ENCODE measurements around the gene LLGL2. TPM values are rescaled to one million over a fixed set of nuclear protein-coding genes. Genes with fewer than 3 reads are reported as not detected.
"Not testable (repeated sequence)": the region's sequence is repeated elsewhere in the genome, so short reads cannot be mapped to it uniquely, and the experiment has no call there.

The LLGL2 gene, protein sequence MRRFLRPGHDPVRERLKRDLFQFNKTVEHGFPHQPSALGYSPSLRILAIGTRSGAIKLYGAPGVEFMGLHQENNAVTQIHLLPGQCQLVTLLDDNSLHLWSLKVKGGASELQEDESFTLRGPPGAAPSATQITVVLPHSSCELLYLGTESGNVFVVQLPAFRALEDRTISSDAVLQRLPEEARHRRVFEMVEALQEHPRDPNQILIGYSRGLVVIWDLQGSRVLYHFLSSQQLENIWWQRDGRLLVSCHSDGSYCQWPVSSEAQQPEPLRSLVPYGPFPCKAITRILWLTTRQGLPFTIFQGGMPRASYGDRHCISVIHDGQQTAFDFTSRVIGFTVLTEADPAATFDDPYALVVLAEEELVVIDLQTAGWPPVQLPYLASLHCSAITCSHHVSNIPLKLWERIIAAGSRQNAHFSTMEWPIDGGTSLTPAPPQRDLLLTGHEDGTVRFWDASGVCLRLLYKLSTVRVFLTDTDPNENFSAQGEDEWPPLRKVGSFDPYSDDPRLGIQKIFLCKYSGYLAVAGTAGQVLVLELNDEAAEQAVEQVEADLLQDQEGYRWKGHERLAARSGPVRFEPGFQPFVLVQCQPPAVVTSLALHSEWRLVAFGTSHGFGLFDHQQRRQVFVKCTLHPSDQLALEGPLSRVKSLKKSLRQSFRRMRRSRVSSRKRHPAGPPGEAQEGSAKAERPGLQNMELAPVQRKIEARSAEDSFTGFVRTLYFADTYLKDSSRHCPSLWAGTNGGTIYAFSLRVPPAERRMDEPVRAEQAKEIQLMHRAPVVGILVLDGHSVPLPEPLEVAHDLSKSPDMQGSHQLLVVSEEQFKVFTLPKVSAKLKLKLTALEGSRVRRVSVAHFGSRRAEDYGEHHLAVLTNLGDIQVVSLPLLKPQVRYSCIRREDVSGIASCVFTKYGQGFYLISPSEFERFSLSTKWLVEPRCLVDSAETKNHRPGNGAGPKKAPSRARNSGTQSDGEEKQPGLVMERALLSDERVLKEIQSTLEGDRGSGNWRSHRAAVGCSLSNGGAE
- polyA plus RNA-seq (2013, experiment 1 of 2): 29.1 TPM
- polyA plus RNA-seq (2013, experiment 2 of 2): 29.4 TPM

DNA sequence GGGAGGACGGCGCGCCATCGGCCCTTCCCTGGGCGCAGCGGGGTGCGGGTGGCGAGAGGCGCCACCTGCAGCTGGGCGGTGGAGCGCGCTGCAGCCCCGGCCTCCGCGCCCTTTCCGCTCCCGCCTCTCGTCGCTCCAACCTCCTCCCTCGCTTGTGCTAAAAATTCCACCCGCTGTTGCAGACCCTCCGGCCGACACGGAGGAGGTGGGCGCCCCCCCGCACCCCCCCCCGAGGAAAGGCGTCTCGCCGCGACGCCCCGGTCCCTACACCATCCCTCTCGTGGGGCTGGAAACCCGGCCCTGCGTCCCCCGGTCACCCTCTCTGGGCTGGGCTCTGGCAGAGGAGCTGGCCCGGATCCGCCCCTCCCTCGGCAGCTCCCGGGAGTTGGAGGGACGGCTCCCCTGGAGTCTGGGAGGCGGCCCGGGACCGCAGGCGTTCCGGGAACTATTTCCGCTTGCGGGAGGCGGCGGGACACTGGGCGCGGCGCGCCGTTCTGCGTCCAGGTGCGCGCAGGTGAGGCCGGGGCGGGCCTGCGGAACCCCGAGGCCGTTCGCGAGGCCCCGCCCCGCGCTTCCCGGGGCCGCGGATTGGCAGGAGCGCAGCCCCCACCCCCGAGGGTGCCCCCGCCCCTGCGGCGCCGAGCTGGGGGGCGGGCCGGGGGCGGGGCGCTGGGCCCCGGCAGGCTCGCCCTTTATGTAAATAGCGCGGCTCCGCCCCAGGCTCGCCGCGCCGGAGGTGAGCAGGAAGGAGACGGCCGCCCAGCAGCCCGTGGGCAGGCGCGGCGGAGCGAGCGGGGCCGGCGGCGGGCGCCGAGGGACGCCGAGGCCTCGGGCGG is at the start of gene LLGL2:
LLGL2 (plus strand) TSS at position 728 of the 836 bp plus-strand sequence. CDS start 17,730 bp downstream, outside the sequence.
- Histone ChIP-seq H3K79me2 (ENCODE audit: control insufficient read depth, insufficient read depth, low read length) (no peaks in the 10 kb centered on the region), H3K4ac (ENCODE audit: low read depth, low read length) (peak within 1 kb of the TSS; percentile 86), H3K79me1 (ENCODE audit: low read length) (peaks cover 2% of the 10 kb centered on the region), H3K36me3 (ENCODE audit: control insufficient read depth, insufficient read depth, low read length) (peaks cover 3% of the 10 kb centered on the region), H2BK15ac (replicated peaks; ENCODE audit: low read depth) (no peak within 1 kb of the TSS), H3K27ac (ENCODE audit: low read depth, low read length) (peak within 1 kb of the TSS; percentile 60), H3K18ac (ENCODE audit: low read length) (peak within 1 kb of the TSS; percentile 72), H4K5ac (ENCODE audit: low read length) (no peak within 1 kb of the TSS), H3K4me2 (ENCODE audit: low read length) (peak within 1 kb of the TSS; percentile 84), H3K9ac (ENCODE audit: low read length) (peak within 1 kb of the TSS; percentile 77), H3K23ac (ENCODE audit: low read length) (peak within 1 kb of the TSS; percentile 29), H2BK120ac (ENCODE audit: low read depth, low read length) (no peak within 1 kb of the TSS), H3K4me1 (ENCODE audit: control insufficient read depth, low read depth, low read length) (no peaks in the 10 kb centered on the region), H2BK5ac (ENCODE audit: low read length) (no peak within 1 kb of the TSS), H3K56ac (ENCODE audit: low read length) (peak within 1 kb of the TSS; percentile 87), H3K4me3 (ENCODE audit: low read length) (peak within 1 kb of the TSS; percentile 50), H4K8ac (ENCODE audit: low read depth, low read length) (no peak within 1 kb of the TSS), H2AK5ac (ENCODE audit: low read length) (no peak within 1 kb of the TSS), H3K27me3 (ENCODE audit: insufficient read depth, low read length, poor library complexity) (no peaks in the 10 kb centered on the region)
- DNase-seq: peak; percentile 94
- no CpG with 5 or more reads among the region's 108 CpGs for WGBS (ENCODE audit: extremely low coverage, insufficient coverage, low lambda C conversion rate)

DNA sequence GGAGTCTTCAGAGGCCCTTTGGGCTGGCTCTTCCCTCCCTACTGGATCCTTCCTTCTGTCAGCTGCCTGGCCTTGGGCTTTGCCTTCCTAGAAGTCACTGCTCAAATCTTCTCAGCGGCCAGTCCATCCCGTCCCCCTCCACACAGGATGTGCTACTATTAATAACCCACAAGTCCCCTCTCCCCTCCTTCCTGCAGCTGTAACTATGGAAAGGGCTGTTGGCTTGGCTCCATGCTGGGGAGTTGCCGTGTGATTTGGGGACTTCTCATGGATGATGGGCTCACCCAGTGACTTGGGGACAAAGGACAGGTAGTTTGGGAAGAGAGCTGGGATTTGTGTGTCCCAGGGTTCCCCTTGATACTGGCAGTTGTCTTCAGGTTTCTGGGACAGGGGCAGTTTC is 49.6 kb upstream of the LLGL2 start:
- no peak overlapping the region for H3K27ac ChIP-seq (ENCODE audit: low read depth, low read length)
- no peak overlapping the region for H3K23ac ChIP-seq (ENCODE audit: low read length)
- H3K18ac ChIP-seq (ENCODE audit: low read length): no peak overlapping the region
- no peaks in the 10 kb centered on the region for H3K36me3 ChIP-seq (ENCODE audit: control insufficient read depth, insufficient read depth, low read length)
- H3K56ac ChIP-seq (ENCODE audit: low read length): no peak overlapping the region
- H2BK120ac ChIP-seq (ENCODE audit: low read depth, low read length): no peak overlapping the region
- DNase-seq: no peak
- H2AK5ac ChIP-seq (ENCODE audit: low read length): no peak overlapping the region
- H3K79me1 ChIP-seq (ENCODE audit: low read length): no peaks in the 10 kb centered on the region
- WGBS (ENCODE audit: extremely low coverage, insufficient coverage, low lambda C conversion rate): no CpG with 5 or more reads among the region's 3 CpGs
- no peaks in the 10 kb centered on the region for H3K27me3 ChIP-seq (ENCODE audit: insufficient read depth, low read length, poor library complexity)
- H4K8ac ChIP-seq (ENCODE audit: low read depth, low read length): no peak overlapping the region
- no peak overlapping the region for H2BK5ac ChIP-seq (ENCODE audit: low read length)
- no peaks in the 10 kb centered on the region for H3K79me2 ChIP-seq (ENCODE audit: control insufficient read depth, insufficient read depth, low read length)
- no peaks in the 10 kb centered on the region for H3K4me1 ChIP-seq (ENCODE audit: control insufficient read depth, low read depth, low read length)
- no peak overlapping the region for H4K5ac ChIP-seq (ENCODE audit: low read length)
- no peak overlapping the region for H2BK15ac ChIP-seq (replicated peaks; ENCODE audit: low read depth)
- no peak overlapping the region for H3K4me2 ChIP-seq (ENCODE audit: low read length)
- H3K4ac ChIP-seq (ENCODE audit: low read depth, low read length): no peak overlapping the region
- H3K4me3 ChIP-seq (ENCODE audit: low read length): no peak overlapping the region
- no peak overlapping the region for H3K9ac ChIP-seq (ENCODE audit: low read length)

- no peaks in the 10 kb centered on the region for H3K79me1 ChIP-seq (ENCODE audit: low read length)
- H3K27ac ChIP-seq (ENCODE audit: low read depth, low read length): no peak overlapping the region
- no peak for DNase-seq
- H2BK15ac ChIP-seq (replicated peaks; ENCODE audit: low read depth): no peak overlapping the region
- H3K23ac ChIP-seq (ENCODE audit: low read length): no peak overlapping the region
- no peak overlapping the region for H2BK5ac ChIP-seq (ENCODE audit: low read length)
- no peaks in the 10 kb centered on the region for H3K36me3 ChIP-seq (ENCODE audit: control insufficient read depth, insufficient read depth, low read length)
- no peaks in the 10 kb centered on the region for H3K4me1 ChIP-seq (ENCODE audit: control insufficient read depth, low read depth, low read length)
- H3K27me3 ChIP-seq (ENCODE audit: insufficient read depth, low read length, poor library complexity): no peaks in the 10 kb centered on the region
- H3K18ac ChIP-seq (ENCODE audit: low read length): no peak overlapping the region
- no peak overlapping the region for H2AK5ac ChIP-seq (ENCODE audit: low read length)
- H4K8ac ChIP-seq (ENCODE audit: low read depth, low read length): no peak overlapping the region
- H4K5ac ChIP-seq (ENCODE audit: low read length): no peak overlapping the region
- H2BK120ac ChIP-seq (ENCODE audit: low read depth, low read length): no peak overlapping the region
- no peak overlapping the region for H3K4ac ChIP-seq (ENCODE audit: low read depth, low read length)
- WGBS (ENCODE audit: extremely low coverage, insufficient coverage, low lambda C conversion rate): no CpG with 5 or more reads among the region's 8 CpGs
- no peak overlapping the region for H3K56ac ChIP-seq (ENCODE audit: low read length)
- H3K79me2 ChIP-seq (ENCODE audit: control insufficient read depth, insufficient read depth, low read length): no peaks in the 10 kb centered on the region
- H3K9ac ChIP-seq (ENCODE audit: low read length): no peak overlapping the region
- no peak overlapping the region for H3K4me2 ChIP-seq (ENCODE audit: low read length)
- no peak overlapping the region for H3K4me3 ChIP-seq (ENCODE audit: low read length)
Observed at GRCh38 chr17:75476271-75476671, 49.2 kb upstream of the LLGL2 start.

- Histone ChIP-seq H2BK5ac (ENCODE audit: low read length) (no peak overlapping the region), H3K79me2 (ENCODE audit: control insufficient read depth, insufficient read depth, low read length) (no peaks in the 10 kb centered on the region), H3K4me3 (ENCODE audit: low read length) (no peak overlapping the region), H3K4me1 (ENCODE audit: control insufficient read depth, low read depth, low read length) (peaks cover 3% of the 10 kb centered on the region), H3K9ac (ENCODE audit: low read length) (no peak overlapping the region), H3K18ac (ENCODE audit: low read length) (no peak overlapping the region), H2AK5ac (ENCODE audit: low read length) (no peak overlapping the region), H4K5ac (ENCODE audit: low read length) (no peak overlapping the region), H3K79me1 (ENCODE audit: low read length) (no peaks in the 10 kb centered on the region), H3K4me2 (ENCODE audit: low read length) (no peak overlapping the region), H3K27ac (ENCODE audit: low read depth, low read length) (no peak overlapping the region), H2BK15ac (replicated peaks; ENCODE audit: low read depth) (no peak overlapping the region), H4K8ac (ENCODE audit: low read depth, low read length) (no peak overlapping the region), H3K23ac (ENCODE audit: low read length) (no peak overlapping the region), H2BK120ac (ENCODE audit: low read depth, low read length) (no peak overlapping the region), H3K36me3 (ENCODE audit: control insufficient read depth, insufficient read depth, low read length) (no peaks in the 10 kb centered on the region), H3K56ac (ENCODE audit: low read length) (no peak overlapping the region), H3K4ac (ENCODE audit: low read depth, low read length) (no peak overlapping the region), H3K27me3 (ENCODE audit: insufficient read depth, low read length, poor library complexity) (no peaks in the 10 kb centered on the region)
- WGBS (ENCODE audit: extremely low coverage, insufficient coverage, low lambda C conversion rate): no CpG with 5 or more reads among the region's 11 CpGs
- DNase-seq: no peak
Observed at GRCh38 chr17:75476752-75477489, 48.6 kb upstream of the LLGL2 start.

GRCh38 chr17:75477490-75477862 is 48.0 kb upstream of the LLGL2 start:
- H3K56ac ChIP-seq (ENCODE audit: low read length); H3K23ac ChIP-seq (ENCODE audit: low read length); H2AK5ac ChIP-seq (ENCODE audit: low read length); DNase-seq; H3K4me1 ChIP-seq (ENCODE audit: control insufficient read depth, low read depth, low read length); H2BK15ac ChIP-seq (replicated peaks; ENCODE audit: low read depth); H3K27ac ChIP-seq (ENCODE audit: low read depth, low read length); H3K4ac ChIP-seq (ENCODE audit: low read depth, low read length); H3K9ac ChIP-seq (ENCODE audit: low read length); H2BK120ac ChIP-seq (ENCODE audit: low read depth, low read length); H3K18ac ChIP-seq (ENCODE audit: low read length); H3K36me3 ChIP-seq (ENCODE audit: control insufficient read depth, insufficient read depth, low read length); H3K79me2 ChIP-seq (ENCODE audit: control insufficient read depth, insufficient read depth, low read length); H3K79me1 ChIP-seq (ENCODE audit: low read length); H4K5ac ChIP-seq (ENCODE audit: low read length); H4K8ac ChIP-seq (ENCODE audit: low read depth, low read length); H2BK5ac ChIP-seq (ENCODE audit: low read length); H3K27me3 ChIP-seq (ENCODE audit: insufficient read depth, low read length, poor library complexity); H3K4me2 ChIP-seq (ENCODE audit: low read length); H3K4me3 ChIP-seq (ENCODE audit: low read length): not testable (repeated sequence)
- WGBS (ENCODE audit: extremely low coverage, insufficient coverage, low lambda C conversion rate): no CpG with 5 or more reads among the region's 11 CpGs

All from mesendoderm (in vitro differentiated cells).